GM23338 (cell line): Measurements from ENCODE around the gene C1QTNF7. TPM values are rescaled to one million over a fixed set of nuclear protein-coding genes. Genes with fewer than 3 reads are reported as not detected.

Experiments
- ATAC-seq: fragments of 200-7000 bp; cut with Tn5 transposase; 3 replicates; pipeline ENCODE4 v1.9.1; 2020
- DNase-seq: peaks from one replicate; pipeline ENCODE4 v3.0.0-alpha.2; 2015; ENCODE audit warnings: low spot score
- H2AFZ ChIP-seq: fragments of 200-600 bp; sonication (generic); 2 replicates; pipeline ENCODE4 v1.8.0; 2016; ENCODE audit warnings: antibody characterized with exemption, mild to moderate bottlenecking, moderate library complexity
- H3F3A ChIP-seq: fragments of 200-600 bp; sonication (generic); replicated peaks from 2 replicates; pipeline ENCODE4 v1.8.0; 2017; ENCODE audit warnings: antibody characterized with exemption, mixed run types, low read depth
- H3K27ac ChIP-seq: fragments of 200-600 bp; sonication (generic); 2 replicates; pipeline ENCODE4 v1.6.1; 2016; ENCODE audit warnings: low read depth
- H3K27me3 ChIP-seq: fragments of 200-600 bp; sonication (generic); 2 replicates; pipeline ENCODE4 v1.8.0; 2016; ENCODE audit warnings: mild to moderate bottlenecking, mixed run types, moderate library complexity; ENCODE audit not compliant: insufficient read depth
- H3K36me3 ChIP-seq: fragments of 200-600 bp; sonication (generic); 2 replicates; pipeline ENCODE4 v1.8.0; 2016; ENCODE audit warnings: mild to moderate bottlenecking; ENCODE audit not compliant: insufficient read depth
- H3K4me1 ChIP-seq: fragments of 200-600 bp; sonication (generic); 2 replicates; pipeline ENCODE4 v1.8.0; 2016; ENCODE audit warnings: mild to moderate bottlenecking, moderate library complexity; ENCODE audit not compliant: insufficient read depth
- H3K4me2 ChIP-seq: fragments of 200-600 bp; sonication (generic); 2 replicates; pipeline ENCODE4 v1.7.1; 2017; ENCODE audit warnings: mixed run types
- H3K4me3 ChIP-seq: fragments of 200-600 bp; sonication (generic); 2 replicates; pipeline ENCODE4 v1.6.1; 2016; ENCODE audit warnings: mixed run types
- H3K79me2 ChIP-seq: fragments of 200-600 bp; sonication (generic); replicated peaks from 2 replicates; pipeline ENCODE4 v1.8.0; 2017; ENCODE audit warnings: mild to moderate bottlenecking; ENCODE audit not compliant: insufficient read depth
- H3K9me2 ChIP-seq: fragments of 200-600 bp; sonication (generic); 2 replicates; pipeline ENCODE4 v1.8.0; 2017; ENCODE audit not compliant: insufficient read depth
- H4K20me1 ChIP-seq: fragments of 200-600 bp; sonication (generic); replicated peaks from 2 replicates; pipeline ENCODE4 v1.8.0; 2017; ENCODE audit warnings: mild to moderate bottlenecking; ENCODE audit not compliant: insufficient read depth
- H3K27ac Mint-ChIP-seq: 2 replicates; pipeline ENCODE4 v1.8.0; 2020; ENCODE audit warnings: inconsistent platforms, mild to moderate bottlenecking, moderate library complexity, mixed read lengths
- H3K27me3 Mint-ChIP-seq: 3 replicates; pipeline ENCODE4 v1.8.0; 2022; ENCODE audit warnings: low read depth, mild to moderate bottlenecking, moderate library complexity, mixed read lengths, inconsistent platforms; ENCODE audit not compliant: insufficient read depth, poor library complexity
- H3K36me3 Mint-ChIP-seq: 3 replicates; pipeline ENCODE4 v1.8.0; 2021; ENCODE audit warnings: low read depth, mild to moderate bottlenecking, inconsistent platforms, moderate library complexity, mixed read lengths
- H3K4me1 Mint-ChIP-seq: 3 replicates; pipeline ENCODE4 v1.8.0; 2020; ENCODE audit warnings: mild to moderate bottlenecking, inconsistent platforms, mixed read lengths
- H3K4me3 Mint-ChIP-seq: 3 replicates; pipeline ENCODE4 v1.8.0; 2021; ENCODE audit warnings: moderate library complexity, mild to moderate bottlenecking, inconsistent platforms, mixed read lengths
- H3K9me3 Mint-ChIP-seq: 3 replicates; pipeline ENCODE4 v1.8.0; 2020; ENCODE audit warnings: moderate library complexity, mild to moderate bottlenecking, inconsistent platforms, mixed read lengths
- CREB1 ChIP-seq: fragments of 250-450 bp; sonication (Bioruptor Pico); IDR thresholded peaks from 2 replicates; pipeline ENCODE4 v1.5.0; 2020; ENCODE audit warnings: low read depth, mild to moderate bottlenecking, moderate library complexity
- EZH2 ChIP-seq: fragments of 200-600 bp; sonication (generic); IDR thresholded peaks from one replicate; pipeline ENCODE4 v1.8.0; 2017; ENCODE audit warnings: antibody characterized with exemption, mild to moderate bottlenecking, low read depth; ENCODE audit not compliant: unreplicated experiment
- EZH2phosphoT487 ChIP-seq: fragments of 200-600 bp; sonication (generic); IDR thresholded peaks from one replicate; pipeline ENCODE4 v1.8.1; 2018; ENCODE audit warnings: antibody characterized with exemption; ENCODE audit not compliant: unreplicated experiment
- JUNB ChIP-seq: IDR thresholded peaks from one replicate; pipeline ENCODE4 v1.6.1; 2016; ENCODE audit warnings: antibody characterized with exemption; ENCODE audit not compliant: unreplicated experiment
- POLR2AphosphoS5 ChIP-seq: IDR thresholded peaks from 2 replicates; pipeline ENCODE4 v1.6.1; 2016; ENCODE audit warnings: antibody characterized with exemption, low read depth
- ZNF331 ChIP-seq: fragments of 250-450 bp; sonication (Bioruptor Pico); IDR thresholded peaks from 2 replicates; pipeline ENCODE4 v1.5.0; 2020; ENCODE audit warnings: low read depth, mild to moderate bottlenecking, moderate library complexity
- polyA plus RNA-seq: library from polyadenylated mRNA; unstranded; fragments of >200 nt; fragmentation: Nextera tagmentation; extraction: Ambion mirVana; gene quantifications from 2 replicates; pipeline ENCODE4 v1.2.1, GENCODE V29; 2016
- total RNA-seq: library from RNA; depleted of rRNA; stranded (reverse); fragments of >200 nt; shearing (Covaris generic); gene quantifications from 2 replicates; pipeline ENCODE4 v1.2.3, GENCODE V29; 2014
- TF ChIP-seq, protein P1 (sequence below), 2 experiments: fragments of 200-600 bp in 1 of 2; sonication (generic) in 1 of 2; conservative IDR thresholded peaks; 2 replicates each; pipeline versions ENCODE4 v1.5.1 to v1.6.1; 2016 to 2017; ENCODE audit warnings: antibody characterized with exemption in 2 of 2, low read depth in 2 of 2, mild to moderate bottlenecking in 2 of 2, moderate library complexity in 1 of 2
- TF ChIP-seq, protein P2 (sequence below): fragments of 250-450 bp; sonication (Bioruptor Pico); IDR thresholded peaks from 2 replicates; pipeline ENCODE4 v1.5.0; 2020; ENCODE audit warnings: mild to moderate bottlenecking, moderate library complexity
- TF ChIP-seq, protein P3 (sequence below): IDR thresholded peaks from one replicate; pipeline ENCODE4 v1.6.1; 2018; ENCODE audit warnings: antibody characterized with exemption; ENCODE audit not compliant: unreplicated experiment
- TF ChIP-seq, protein P4 (sequence below): IDR thresholded peaks from 2 replicates; pipeline ENCODE4 v1.6.1; 2016; ENCODE audit warnings: antibody characterized with exemption

C1QTNF7 gene
- total and polyA plus RNA-seq, 2 experiments from 2014 or later = not detected

DNA sequence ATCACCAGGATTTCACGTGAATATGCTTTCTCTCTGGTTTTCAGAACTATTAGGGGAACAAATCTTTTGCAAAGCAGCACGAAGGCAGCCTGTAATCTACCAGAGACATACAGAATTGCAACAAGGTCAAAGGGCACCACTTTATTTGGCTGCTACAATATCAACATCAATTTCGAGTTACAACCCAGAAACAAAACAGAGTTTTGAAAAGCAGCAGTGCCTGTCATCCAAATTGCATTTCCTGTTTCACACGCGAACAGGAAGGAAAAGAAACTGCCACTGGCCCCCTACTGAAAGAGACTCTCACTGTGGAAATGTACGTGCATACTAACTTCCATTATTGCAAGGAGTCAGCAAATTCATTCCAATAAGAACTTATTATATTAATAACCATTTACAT is 17.1 kb upstream of the C1QTNF7 start:
- Histone ChIP-seq H3K79me2 (no peaks in the 10 kb centered on the region), H3K4me2 (no peak overlapping the region), H3K27ac (no peak overlapping the region), H4K20me1 (no peaks in the 10 kb centered on the region), H3K36me3 (no peaks in the 10 kb centered on the region), H3F3A (no peaks in the 10 kb centered on the region), H2AFZ (no peak overlapping the region), H3K9me2 (no peaks in the 10 kb centered on the region), H3K4me3 (no peak overlapping the region), H3K4me1 (no peaks in the 10 kb centered on the region), H3K27me3 (no peaks in the 10 kb centered on the region)
- Mint-ChIP-seq H3K9me3 (no peaks in the 10 kb centered on the region), H3K27ac (no peak overlapping the region), H3K36me3 (no peaks in the 10 kb centered on the region), H3K4me3 (no peak overlapping the region), H3K27me3 (no peaks in the 10 kb centered on the region), H3K4me1 (peaks cover 9% of the 10 kb centered on the region)
- ATAC-seq = no peak
- no peak for DNase-seq
- TF ChIP-seq, protein P1, sequence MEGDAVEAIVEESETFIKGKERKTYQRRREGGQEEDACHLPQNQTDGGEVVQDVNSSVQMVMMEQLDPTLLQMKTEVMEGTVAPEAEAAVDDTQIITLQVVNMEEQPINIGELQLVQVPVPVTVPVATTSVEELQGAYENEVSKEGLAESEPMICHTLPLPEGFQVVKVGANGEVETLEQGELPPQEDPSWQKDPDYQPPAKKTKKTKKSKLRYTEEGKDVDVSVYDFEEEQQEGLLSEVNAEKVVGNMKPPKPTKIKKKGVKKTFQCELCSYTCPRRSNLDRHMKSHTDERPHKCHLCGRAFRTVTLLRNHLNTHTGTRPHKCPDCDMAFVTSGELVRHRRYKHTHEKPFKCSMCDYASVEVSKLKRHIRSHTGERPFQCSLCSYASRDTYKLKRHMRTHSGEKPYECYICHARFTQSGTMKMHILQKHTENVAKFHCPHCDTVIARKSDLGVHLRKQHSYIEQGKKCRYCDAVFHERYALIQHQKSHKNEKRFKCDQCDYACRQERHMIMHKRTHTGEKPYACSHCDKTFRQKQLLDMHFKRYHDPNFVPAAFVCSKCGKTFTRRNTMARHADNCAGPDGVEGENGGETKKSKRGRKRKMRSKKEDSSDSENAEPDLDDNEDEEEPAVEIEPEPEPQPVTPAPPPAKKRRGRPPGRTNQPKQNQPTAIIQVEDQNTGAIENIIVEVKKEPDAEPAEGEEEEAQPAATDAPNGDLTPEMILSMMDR (conservative IDR thresholded peaks at IDR 0.05; ENCODE audit: low read depth in 2 of 2) = no peak
- TF ChIP-seq EZH2phosphoT487 (no peak), POLR2AphosphoS5 (no peak), JUNB (no peak)

DNA sequence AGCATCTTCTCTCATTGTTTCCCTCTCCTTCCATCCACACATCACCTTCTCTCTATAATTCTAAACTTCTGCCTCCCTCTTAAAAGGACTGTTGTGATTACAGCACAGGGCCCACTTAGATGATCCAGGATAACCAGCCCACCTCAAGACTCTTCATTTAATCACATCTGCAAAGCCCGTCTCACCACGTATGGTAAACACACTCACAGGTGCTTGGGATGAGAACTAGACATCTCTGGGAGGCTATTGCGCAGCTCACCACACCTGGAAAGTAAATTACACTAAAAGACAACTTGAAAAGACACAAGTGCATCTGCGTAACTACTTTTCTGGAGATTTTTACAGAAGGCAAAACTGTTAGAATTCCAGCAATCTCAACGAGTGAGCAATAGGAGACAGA is 15.4 kb upstream of the C1QTNF7 start:
- no peaks in the 10 kb centered on the region for H3K9me3 Mint-ChIP-seq
- no peak overlapping the region for H3K4me2 ChIP-seq
- H3K4me3 ChIP-seq = no peak overlapping the region
- H3K9me2 ChIP-seq = 0 out of 2 replicates have a peak, but pooled peaks cover 1% of the 10 kb centered on the region
- no peaks in the 10 kb centered on the region for H3K36me3 ChIP-seq
- H3K4me1 Mint-ChIP-seq = peaks cover 6% of the 10 kb centered on the region; the same call in 1 of the 3 replicates
- peak overlapping the region; percentile 43; the same call in 1 of the 2 replicates for H2AFZ ChIP-seq
- ATAC-seq (no peak), DNase-seq (no peak)
- no peaks in the 10 kb centered on the region for H4K20me1 ChIP-seq
- no peak overlapping the region for H3K27ac Mint-ChIP-seq
- H3K79me2 ChIP-seq = no peaks in the 10 kb centered on the region
- no peaks in the 10 kb centered on the region for H3F3A ChIP-seq
- H3K4me1 ChIP-seq = no peaks in the 10 kb centered on the region
- no peak overlapping the region for H3K27ac ChIP-seq
- H3K27me3 Mint-ChIP-seq = no peaks in the 10 kb centered on the region
- H3K4me3 Mint-ChIP-seq = no peak overlapping the region
- no peaks in the 10 kb centered on the region for H3K36me3 Mint-ChIP-seq
- H3K27me3 ChIP-seq = no peaks in the 10 kb centered on the region
- TF ChIP-seq, protein P2, sequence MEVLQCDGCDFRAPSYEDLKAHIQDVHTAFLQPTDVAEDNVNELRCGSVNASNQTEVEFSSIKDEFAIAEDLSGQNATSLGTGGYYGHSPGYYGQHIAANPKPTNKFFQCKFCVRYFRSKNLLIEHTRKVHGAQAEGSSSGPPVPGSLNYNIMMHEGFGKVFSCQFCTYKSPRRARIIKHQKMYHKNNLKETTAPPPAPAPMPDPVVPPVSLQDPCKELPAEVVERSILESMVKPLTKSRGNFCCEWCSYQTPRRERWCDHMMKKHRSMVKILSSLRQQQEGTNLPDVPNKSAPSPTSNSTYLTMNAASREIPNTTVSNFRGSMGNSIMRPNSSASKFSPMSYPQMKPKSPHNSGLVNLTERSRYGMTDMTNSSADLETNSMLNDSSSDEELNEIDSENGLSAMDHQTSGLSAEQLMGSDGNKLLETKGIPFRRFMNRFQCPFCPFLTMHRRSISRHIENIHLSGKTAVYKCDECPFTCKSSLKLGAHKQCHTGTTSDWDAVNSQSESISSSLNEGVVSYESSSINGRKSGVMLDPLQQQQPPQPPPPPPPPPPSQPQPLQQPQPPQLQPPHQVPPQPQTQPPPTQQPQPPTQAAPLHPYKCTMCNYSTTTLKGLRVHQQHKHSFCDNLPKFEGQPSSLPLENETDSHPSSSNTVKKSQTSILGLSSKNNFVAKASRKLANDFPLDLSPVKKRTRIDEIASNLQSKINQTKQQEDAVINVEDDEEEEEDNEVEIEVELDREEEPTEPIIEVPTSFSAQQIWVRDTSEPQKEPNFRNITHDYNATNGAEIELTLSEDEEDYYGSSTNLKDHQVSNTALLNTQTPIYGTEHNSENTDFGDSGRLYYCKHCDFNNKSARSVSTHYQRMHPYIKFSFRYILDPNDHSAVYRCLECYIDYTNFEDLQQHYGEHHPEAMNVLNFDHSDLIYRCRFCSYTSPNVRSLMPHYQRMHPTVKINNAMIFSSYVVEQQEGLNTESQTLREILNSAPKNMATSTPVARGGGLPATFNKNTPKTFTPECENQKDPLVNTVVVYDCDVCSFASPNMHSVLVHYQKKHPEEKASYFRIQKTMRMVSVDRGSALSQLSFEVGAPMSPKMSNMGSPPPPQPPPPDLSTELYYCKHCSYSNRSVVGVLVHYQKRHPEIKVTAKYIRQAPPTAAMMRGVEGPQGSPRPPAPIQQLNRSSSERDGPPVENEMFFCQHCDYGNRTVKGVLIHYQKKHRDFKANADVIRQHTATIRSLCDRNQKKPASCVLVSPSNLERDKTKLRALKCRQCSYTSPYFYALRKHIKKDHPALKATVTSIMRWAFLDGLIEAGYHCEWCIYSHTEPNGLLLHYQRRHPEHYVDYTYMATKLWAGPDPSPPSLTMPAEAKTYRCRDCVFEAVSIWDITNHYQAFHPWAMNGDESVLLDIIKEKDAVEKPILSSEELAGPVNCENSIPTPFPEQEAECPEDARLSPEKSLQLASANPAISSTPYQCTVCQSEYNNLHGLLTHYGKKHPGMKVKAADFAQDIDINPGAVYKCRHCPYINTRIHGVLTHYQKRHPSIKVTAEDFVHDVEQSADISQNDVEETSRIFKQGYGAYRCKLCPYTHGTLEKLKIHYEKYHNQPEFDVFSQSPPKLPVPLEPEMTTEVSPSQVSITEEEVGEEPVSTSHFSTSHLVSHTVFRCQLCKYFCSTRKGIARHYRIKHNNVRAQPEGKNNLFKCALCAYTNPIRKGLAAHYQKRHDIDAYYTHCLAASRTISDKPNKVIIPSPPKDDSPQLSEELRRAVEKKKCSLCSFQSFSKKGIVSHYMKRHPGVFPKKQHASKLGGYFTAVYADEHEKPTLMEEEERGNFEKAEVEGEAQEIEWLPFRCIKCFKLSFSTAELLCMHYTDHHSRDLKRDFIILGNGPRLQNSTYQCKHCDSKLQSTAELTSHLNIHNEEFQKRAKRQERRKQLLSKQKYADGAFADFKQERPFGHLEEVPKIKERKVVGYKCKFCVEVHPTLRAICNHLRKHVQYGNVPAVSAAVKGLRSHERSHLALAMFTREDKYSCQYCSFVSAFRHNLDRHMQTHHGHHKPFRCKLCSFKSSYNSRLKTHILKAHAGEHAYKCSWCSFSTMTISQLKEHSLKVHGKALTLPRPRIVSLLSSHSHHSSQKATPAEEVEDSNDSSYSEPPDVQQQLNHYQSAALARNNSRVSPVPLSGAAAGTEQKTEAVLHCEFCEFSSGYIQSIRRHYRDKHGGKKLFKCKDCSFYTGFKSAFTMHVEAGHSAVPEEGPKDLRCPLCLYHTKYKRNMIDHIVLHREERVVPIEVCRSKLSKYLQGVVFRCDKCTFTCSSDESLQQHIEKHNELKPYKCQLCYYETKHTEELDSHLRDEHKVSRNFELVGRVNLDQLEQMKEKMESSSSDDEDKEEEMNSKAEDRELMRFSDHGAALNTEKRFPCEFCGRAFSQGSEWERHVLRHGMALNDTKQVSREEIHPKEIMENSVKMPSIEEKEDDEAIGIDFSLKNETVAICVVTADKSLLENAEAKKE = no peak
- TF ChIP-seq, protein P3, sequence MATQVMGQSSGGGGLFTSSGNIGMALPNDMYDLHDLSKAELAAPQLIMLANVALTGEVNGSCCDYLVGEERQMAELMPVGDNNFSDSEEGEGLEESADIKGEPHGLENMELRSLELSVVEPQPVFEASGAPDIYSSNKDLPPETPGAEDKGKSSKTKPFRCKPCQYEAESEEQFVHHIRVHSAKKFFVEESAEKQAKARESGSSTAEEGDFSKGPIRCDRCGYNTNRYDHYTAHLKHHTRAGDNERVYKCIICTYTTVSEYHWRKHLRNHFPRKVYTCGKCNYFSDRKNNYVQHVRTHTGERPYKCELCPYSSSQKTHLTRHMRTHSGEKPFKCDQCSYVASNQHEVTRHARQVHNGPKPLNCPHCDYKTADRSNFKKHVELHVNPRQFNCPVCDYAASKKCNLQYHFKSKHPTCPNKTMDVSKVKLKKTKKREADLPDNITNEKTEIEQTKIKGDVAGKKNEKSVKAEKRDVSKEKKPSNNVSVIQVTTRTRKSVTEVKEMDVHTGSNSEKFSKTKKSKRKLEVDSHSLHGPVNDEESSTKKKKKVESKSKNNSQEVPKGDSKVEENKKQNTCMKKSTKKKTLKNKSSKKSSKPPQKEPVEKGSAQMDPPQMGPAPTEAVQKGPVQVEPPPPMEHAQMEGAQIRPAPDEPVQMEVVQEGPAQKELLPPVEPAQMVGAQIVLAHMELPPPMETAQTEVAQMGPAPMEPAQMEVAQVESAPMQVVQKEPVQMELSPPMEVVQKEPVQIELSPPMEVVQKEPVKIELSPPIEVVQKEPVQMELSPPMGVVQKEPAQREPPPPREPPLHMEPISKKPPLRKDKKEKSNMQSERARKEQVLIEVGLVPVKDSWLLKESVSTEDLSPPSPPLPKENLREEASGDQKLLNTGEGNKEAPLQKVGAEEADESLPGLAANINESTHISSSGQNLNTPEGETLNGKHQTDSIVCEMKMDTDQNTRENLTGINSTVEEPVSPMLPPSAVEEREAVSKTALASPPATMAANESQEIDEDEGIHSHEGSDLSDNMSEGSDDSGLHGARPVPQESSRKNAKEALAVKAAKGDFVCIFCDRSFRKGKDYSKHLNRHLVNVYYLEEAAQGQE = no peak
- TF ChIP-seq EZH2 (no peak), POLR2AphosphoS5 (no peak), JUNB (no peak), ZNF331 (CRISPR knock-in tag) (no peak), CREB1 (CRISPR knock-in tag) (no peak)
- TF ChIP-seq, protein P4, sequence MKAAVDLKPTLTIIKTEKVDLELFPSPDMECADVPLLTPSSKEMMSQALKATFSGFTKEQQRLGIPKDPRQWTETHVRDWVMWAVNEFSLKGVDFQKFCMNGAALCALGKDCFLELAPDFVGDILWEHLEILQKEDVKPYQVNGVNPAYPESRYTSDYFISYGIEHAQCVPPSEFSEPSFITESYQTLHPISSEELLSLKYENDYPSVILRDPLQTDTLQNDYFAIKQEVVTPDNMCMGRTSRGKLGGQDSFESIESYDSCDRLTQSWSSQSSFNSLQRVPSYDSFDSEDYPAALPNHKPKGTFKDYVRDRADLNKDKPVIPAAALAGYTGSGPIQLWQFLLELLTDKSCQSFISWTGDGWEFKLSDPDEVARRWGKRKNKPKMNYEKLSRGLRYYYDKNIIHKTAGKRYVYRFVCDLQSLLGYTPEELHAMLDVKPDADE = no peak
